ENCODE measurements around the gene MTCL3.

- TF ChIP-seq CTCF (IDR thresholded peaks at IDR 0.05), result no peak
- no peak for TF ChIP-seq POLR2A (IDR thresholded peaks at IDR 0.05)
These were observed 82.5 kb downstream of the MTCL3 start for GRCh38 chr6:127436578-127437110.
